SU-DHL-6 (cell line): Measurements from ENCODE around the gene PTPRQ.

Source experiments
- H2AFZ ChIP-seq: fragments of 200-600 bp; sonication (generic); 2 replicates; pipeline ENCODE4 v1.6.1; 2014; ENCODE audit warnings: low read depth, mild to moderate bottlenecking, moderate library complexity, mixed read lengths, antibody characterized with exemption, low read length; ENCODE audit not compliant: severe bottlenecking
- H3F3A ChIP-seq: fragments of 200-600 bp; shearing (Covaris generic); 2 replicates; pipeline ENCODE4 v1.6.0; 2016; ENCODE audit warnings: antibody characterized with exemption, mild to moderate bottlenecking; ENCODE audit not compliant: insufficient read depth
- H3K27ac ChIP-seq: fragments of 200-600 bp; sonication (generic); 2 replicates; pipeline ENCODE4 v1.5.1; 2016; ENCODE audit warnings: low read depth, mild to moderate bottlenecking, low read length, moderate library complexity, mixed read lengths
- H3K27me3 ChIP-seq: fragments of 200-600 bp; sonication (generic), shearing (Covaris generic); 2 replicates; pipeline ENCODE4 v1.6.0; 2014; ENCODE audit warnings: mild to moderate bottlenecking, low read length
- H3K36me3 ChIP-seq: fragments of 200-600 bp; sonication (generic); 2 replicates; pipeline ENCODE4 v1.6.1; 2014; ENCODE audit warnings: mild to moderate bottlenecking, low read length, mixed read lengths
- H3K4me2 ChIP-seq: fragments of 300-600, 200-600 bp; shearing (Covaris generic), sonication (generic); 2 replicates; pipeline ENCODE4 v1.6.0; 2014; ENCODE audit warnings: low read length, low read depth, mild to moderate bottlenecking; ENCODE audit not compliant: poor library complexity, severe bottlenecking
- H3K4me3 ChIP-seq: fragments of 200-600 bp; sonication (generic); 2 replicates; pipeline ENCODE4 v1.5.1; 2014; ENCODE audit warnings: antibody characterized with exemption, low read length, mild to moderate bottlenecking, mixed read lengths; ENCODE audit not compliant: insufficient read depth, poor library complexity, severe bottlenecking
- H3K79me2 ChIP-seq: fragments of 200-600 bp; sonication (generic); 2 replicates; pipeline ENCODE4 v1.6.1; 2014; ENCODE audit warnings: mild to moderate bottlenecking, low read length, moderate library complexity; ENCODE audit not compliant: insufficient read depth
- H3K9ac ChIP-seq: fragments of 200-600 bp; sonication (generic); 2 replicates; pipeline ENCODE4 v1.7.0; 2014; ENCODE audit warnings: mild to moderate bottlenecking, low read length
- H3K9me2 ChIP-seq: fragments of 200-600 bp; sonication (generic); replicated peaks from 2 replicates; pipeline ENCODE4 v1.6.1; 2014; ENCODE audit warnings: low read length; ENCODE audit not compliant: insufficient read depth
- H3K9me3 ChIP-seq: fragments of 200-600 bp; sonication (generic); 2 replicates; pipeline ENCODE4 v1.6.1; 2014; ENCODE audit warnings: low read length, mixed read lengths; ENCODE audit not compliant: insufficient read depth
- H4K20me1 ChIP-seq: fragments of 200-600 bp; sonication (generic); 2 replicates; pipeline ENCODE4 v1.6.1; 2014; ENCODE audit warnings: low read depth, mild to moderate bottlenecking, antibody characterized with exemption, low read length, moderate library complexity, mixed read lengths
- EZH2phosphoT487 ChIP-seq: fragments of 200-600 bp; sonication (generic), shearing (Covaris generic); conservative IDR thresholded peaks from 2 replicates; pipeline ENCODE4 v1.6.1; 2018; ENCODE audit warnings: mild to moderate bottlenecking, antibody characterized with exemption, low read length, moderate library complexity, mixed read lengths
- TF ChIP-seq, protein P1 (sequence below): fragments of 200-600 bp; sonication (generic); IDR thresholded peaks from one replicate; pipeline ENCODE4 v1.5.1; 2017; ENCODE audit warnings: antibody characterized with exemption, mild to moderate bottlenecking, low read length, moderate library complexity; ENCODE audit not compliant: insufficient read depth, poor library complexity, severe bottlenecking

PTPRQ gene

DNA sequence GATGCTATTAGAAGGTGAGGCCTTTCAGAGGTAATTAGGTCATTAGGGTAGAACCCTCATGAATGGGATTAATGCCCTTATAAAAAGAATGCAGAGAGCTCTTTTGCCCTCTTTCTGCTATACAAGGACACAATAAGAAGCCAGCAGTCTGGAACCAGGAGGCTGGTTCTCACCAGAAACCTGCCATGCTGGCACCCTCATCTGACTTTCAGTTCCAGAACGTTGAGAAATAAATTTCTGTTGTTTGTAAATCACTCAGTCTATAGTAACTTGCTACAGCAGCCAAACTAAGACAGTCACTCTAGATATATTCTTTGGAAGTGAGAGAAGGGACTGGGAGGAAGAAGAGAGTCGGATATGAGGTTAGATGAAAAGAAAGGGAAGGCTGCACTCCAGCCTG is 138.4 kb downstream of the PTPRQ start:
- Histone ChIP-seq H3K9ac (no peak overlapping the region), H3K4me2 (no peak overlapping the region), H3K27ac (no peak overlapping the region), H3K36me3 (no peaks in the 10 kb centered on the region), H2AFZ (no peak overlapping the region), H3K4me3 (no peak overlapping the region), H3K9me3 (no peaks in the 10 kb centered on the region), H3K79me2 (no peaks in the 10 kb centered on the region), H3K9me2 (no peaks in the 10 kb centered on the region), H3F3A (no peaks in the 10 kb centered on the region), H4K20me1 (no peaks in the 10 kb centered on the region), H3K27me3 (no peaks in the 10 kb centered on the region)
- TF ChIP-seq, protein P1, sequence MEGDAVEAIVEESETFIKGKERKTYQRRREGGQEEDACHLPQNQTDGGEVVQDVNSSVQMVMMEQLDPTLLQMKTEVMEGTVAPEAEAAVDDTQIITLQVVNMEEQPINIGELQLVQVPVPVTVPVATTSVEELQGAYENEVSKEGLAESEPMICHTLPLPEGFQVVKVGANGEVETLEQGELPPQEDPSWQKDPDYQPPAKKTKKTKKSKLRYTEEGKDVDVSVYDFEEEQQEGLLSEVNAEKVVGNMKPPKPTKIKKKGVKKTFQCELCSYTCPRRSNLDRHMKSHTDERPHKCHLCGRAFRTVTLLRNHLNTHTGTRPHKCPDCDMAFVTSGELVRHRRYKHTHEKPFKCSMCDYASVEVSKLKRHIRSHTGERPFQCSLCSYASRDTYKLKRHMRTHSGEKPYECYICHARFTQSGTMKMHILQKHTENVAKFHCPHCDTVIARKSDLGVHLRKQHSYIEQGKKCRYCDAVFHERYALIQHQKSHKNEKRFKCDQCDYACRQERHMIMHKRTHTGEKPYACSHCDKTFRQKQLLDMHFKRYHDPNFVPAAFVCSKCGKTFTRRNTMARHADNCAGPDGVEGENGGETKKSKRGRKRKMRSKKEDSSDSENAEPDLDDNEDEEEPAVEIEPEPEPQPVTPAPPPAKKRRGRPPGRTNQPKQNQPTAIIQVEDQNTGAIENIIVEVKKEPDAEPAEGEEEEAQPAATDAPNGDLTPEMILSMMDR: no peak
- TF ChIP-seq EZH2phosphoT487: no peak

DNA sequence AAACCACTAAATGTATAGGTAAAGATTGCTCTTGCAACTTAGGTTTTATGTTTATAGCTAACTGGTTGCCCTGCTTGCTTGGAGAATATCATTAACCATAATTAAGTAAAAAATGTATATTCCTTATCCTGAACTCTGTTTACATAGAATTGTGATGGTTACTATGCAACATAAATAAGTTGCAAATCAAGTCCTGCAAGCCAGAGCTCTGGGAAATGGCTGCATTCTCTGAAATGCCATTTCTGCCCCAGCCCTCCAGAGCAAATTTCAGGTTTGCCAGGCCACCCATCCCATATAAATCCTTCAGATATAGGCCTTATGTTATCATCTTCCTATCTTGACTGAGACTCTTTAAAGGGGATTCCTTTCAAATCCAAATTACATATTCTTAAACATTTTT is 145.0 kb downstream of the PTPRQ start:
- no peak overlapping the region for H3K9ac ChIP-seq
- TF ChIP-seq EZH2phosphoT487: no peak
- TF ChIP-seq, protein P1: no peak
- no peaks in the 10 kb centered on the region for H3K27me3 ChIP-seq

GRCh38 chr12:80590085-80590484 is 146.1 kb downstream of the PTPRQ start:
- H3K9me2 ChIP-seq: no peaks in the 10 kb centered on the region
- H4K20me1 ChIP-seq: no peaks in the 10 kb centered on the region
- H3K79me2 ChIP-seq: no peaks in the 10 kb centered on the region
- H3F3A ChIP-seq: no peaks in the 10 kb centered on the region
- TF ChIP-seq, protein P1: no peak
- no peak for TF ChIP-seq EZH2phosphoT487
- no peak overlapping the region for H3K4me3 ChIP-seq
- H3K27ac ChIP-seq: no peak overlapping the region
- H3K27me3 ChIP-seq: no peaks in the 10 kb centered on the region
- H2AFZ ChIP-seq: no peak overlapping the region
- H3K9ac ChIP-seq: no peak overlapping the region
- H3K36me3 ChIP-seq: no peaks in the 10 kb centered on the region
- no peak overlapping the region for H3K4me2 ChIP-seq
- H3K9me3 ChIP-seq: no peaks in the 10 kb centered on the region

More for the DNA sequence above, 145.0 kb downstream of the PTPRQ start:
- Histone ChIP-seq H3K4me3 (no peak overlapping the region), H4K20me1 (no peaks in the 10 kb centered on the region), H3K9me2 (no peaks in the 10 kb centered on the region), H3K27ac (no peak overlapping the region), H3F3A (no peaks in the 10 kb centered on the region), H3K4me2 (no peak overlapping the region), H3K79me2 (no peaks in the 10 kb centered on the region), H3K36me3 (no peaks in the 10 kb centered on the region), H2AFZ (no peak overlapping the region), H3K9me3 (no peaks in the 10 kb centered on the region)
